ENCODE data around the gene REEP1.

DNA sequence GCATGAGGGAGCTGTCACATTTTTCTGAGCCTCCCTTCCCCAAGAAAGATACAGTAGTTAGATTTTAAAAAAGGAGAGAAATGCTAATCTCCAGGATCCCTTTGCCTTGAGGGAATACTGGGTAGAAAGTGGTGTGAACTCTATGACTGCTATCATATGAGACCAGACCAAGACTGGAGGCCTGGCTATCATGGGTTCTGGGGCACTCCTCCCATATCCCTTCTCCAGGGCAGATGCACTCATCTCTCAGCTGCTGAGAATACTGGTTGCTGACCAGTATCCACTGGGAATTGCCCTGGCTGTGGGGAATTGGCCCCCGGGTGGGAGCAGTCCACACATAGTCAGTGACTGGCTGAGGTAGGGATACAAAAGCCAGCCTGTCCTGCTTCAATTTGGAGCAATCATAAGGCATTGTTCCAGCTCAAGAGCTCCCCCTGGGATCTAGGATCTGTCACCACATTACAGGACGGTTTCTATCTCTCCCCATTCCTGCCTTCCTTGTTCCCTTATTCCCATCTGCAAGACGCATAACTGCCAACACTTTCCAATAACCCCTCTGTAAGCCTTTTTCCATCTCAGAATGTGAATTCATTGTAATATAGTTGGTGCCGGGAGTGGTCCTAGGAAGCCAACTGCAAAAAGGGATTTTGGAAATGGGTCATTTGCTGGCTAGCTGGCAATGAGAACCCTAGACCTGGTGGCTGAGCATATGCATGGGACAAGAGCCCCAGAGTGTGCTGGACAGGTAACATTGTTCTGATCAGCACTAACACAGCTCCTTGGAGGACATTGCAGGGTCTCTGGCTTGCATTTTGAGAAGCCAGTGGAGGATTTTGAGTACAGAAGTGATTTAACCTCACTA lies 35.4 kb upstream of the REEP1 start:
- TF ChIP-seq TEAD4 (IDR thresholded peaks at IDR 0.05) (no peak), TAF1 (IDR thresholded peaks at IDR 0.05; ENCODE audit: low read depth) (no peak), CREB1 (IDR thresholded peaks at IDR 0.05; ENCODE audit: low read depth) (no peak), ZBTB7A (IDR thresholded peaks at IDR 0.05; ENCODE audit: low read depth) (no peak), YY1 (IDR thresholded peaks at IDR 0.05; ENCODE audit: low read depth) (no peak), FOXM1 (IDR thresholded peaks at IDR 0.05; ENCODE audit: borderline replicate concordance, low read depth) (no peak)
